Measurements from ENCODE around the gene CDK19.

DNA sequence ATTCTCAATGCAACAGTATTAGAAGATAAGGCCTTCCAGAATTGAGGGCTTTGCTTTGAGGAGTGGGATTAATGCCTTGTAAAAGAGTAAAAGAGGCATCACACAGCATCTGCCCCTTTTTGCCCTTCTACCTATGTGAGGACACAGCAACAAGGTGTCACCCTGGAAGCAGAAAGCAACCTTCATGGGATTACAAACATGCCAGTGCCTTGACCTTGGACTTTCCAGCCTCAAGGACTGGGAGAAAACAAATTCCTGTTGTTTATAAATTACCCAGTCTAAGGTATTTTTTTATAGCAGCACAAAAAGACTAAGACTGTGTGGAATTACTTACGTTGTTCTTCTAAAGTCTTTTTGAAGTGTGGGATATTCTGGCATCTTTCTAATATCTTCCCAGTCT is 188.8 kb downstream of the CDK19 start:
- TF ChIP-seq FOXA1 (IDR thresholded peaks at IDR 0.05) (no peak), FOXK2 (IDR thresholded peaks at IDR 0.05) (no peak), BHLHE40 (IDR thresholded peaks at IDR 0.05; ENCODE audit: borderline replicate concordance) (no peak), LEF1 (IDR thresholded peaks at IDR 0.05; ENCODE audit: borderline replicate concordance) (no peak)

Data from HEK293T (cell line).